Astrocyte (in vitro differentiated cells and primary cell): ENCODE measurements around the gene ZNF256. TPM values are rescaled to one million over a fixed set of nuclear protein-coding genes. Genes with fewer than 3 reads are reported as not detected.

Experiments
- DNase-seq: peaks from one replicate; pipeline ENCODE4 v3.0.0-alpha.2; 2010; ENCODE audit warnings: low read depth
- FAIRE-seq: peaks from 2 replicates; lab custom pipeline; 2011; peaks lifted over from hg19 to GRCh38; lab: Jason Lieb, UNC
- H2AFZ ChIP-seq: 2 replicates; pipeline ENCODE4 v1.6.0; 2012; ENCODE audit warnings: low read depth, low read length, inconsistent platforms
- H3K27ac ChIP-seq: 2 replicates; pipeline ENCODE4 v1.5.1; 2011; ENCODE audit warnings: low read depth, low read length, inconsistent platforms
- H3K27me3 ChIP-seq: 2 replicates; pipeline ENCODE4 v1.6.0; 2011; ENCODE audit warnings: low read length, inconsistent platforms; ENCODE audit not compliant: insufficient read depth
- H3K36me3 ChIP-seq: 2 replicates; pipeline ENCODE4 v1.5.1; 2011; ENCODE audit warnings: low read length, inconsistent platforms; ENCODE audit not compliant: insufficient read depth
- H3K4me1 ChIP-seq: 2 replicates; pipeline ENCODE4 v1.5.1; 2011; ENCODE audit warnings: low read length, inconsistent platforms; ENCODE audit not compliant: insufficient read depth
- H3K4me2 ChIP-seq: 2 replicates; pipeline ENCODE4 v1.6.0; 2012; ENCODE audit warnings: low read length, inconsistent platforms
- H3K4me3 ChIP-seq: 2 replicates; pipeline ENCODE4 v1.5.1; 2011; ENCODE audit warnings: low read depth, mild to moderate bottlenecking, low read length, inconsistent platforms; ENCODE audit not compliant: insufficient read depth
- H3K79me2 ChIP-seq: 2 replicates; pipeline ENCODE4 v1.6.0; 2012; ENCODE audit warnings: mild to moderate bottlenecking, low read length, inconsistent platforms; ENCODE audit not compliant: insufficient read depth
- H3K9ac ChIP-seq: 2 replicates; pipeline ENCODE4 v1.6.0; 2012; ENCODE audit warnings: mild to moderate bottlenecking, low read length, inconsistent platforms
- H3K9me3 ChIP-seq: 2 replicates; pipeline ENCODE4 v1.5.1; 2012; ENCODE audit warnings: low read depth, mild to moderate bottlenecking, low read length, inconsistent platforms; ENCODE audit not compliant: insufficient read depth
- H4K20me1 ChIP-seq: 2 replicates; pipeline ENCODE4 v1.6.0; 2012; ENCODE audit warnings: low read length, inconsistent platforms; ENCODE audit not compliant: insufficient read depth
- H3K27ac Mint-ChIP-seq: one replicate; pipeline ENCODE4 v1.8.0; 2021; ENCODE audit warnings: mild to moderate bottlenecking, mixed read lengths; ENCODE audit not compliant: unreplicated experiment
- H3K27me3 Mint-ChIP-seq: one replicate; pipeline ENCODE4 v1.8.0; 2021; ENCODE audit warnings: low read depth, mixed read lengths; ENCODE audit not compliant: unreplicated experiment
- H3K36me3 Mint-ChIP-seq: one replicate; pipeline ENCODE4 v1.8.0; 2021; ENCODE audit warnings: low read depth, mixed read lengths; ENCODE audit not compliant: unreplicated experiment
- H3K4me1 Mint-ChIP-seq: one replicate; pipeline ENCODE4 v1.8.0; 2021; ENCODE audit warnings: low read depth, mixed read lengths; ENCODE audit not compliant: unreplicated experiment
- H3K4me3 Mint-ChIP-seq: one replicate; pipeline ENCODE4 v1.8.0; 2021; ENCODE audit warnings: mild to moderate bottlenecking, moderate library complexity, mixed read lengths; ENCODE audit not compliant: unreplicated experiment
- H3K9me3 Mint-ChIP-seq: one replicate; pipeline ENCODE4 v1.8.0; 2021; ENCODE audit warnings: mild to moderate bottlenecking, mixed read lengths; ENCODE audit not compliant: unreplicated experiment
- CTCF ChIP-seq: IDR thresholded peaks from 2 replicates; pipeline ENCODE4 v1.5.1; 2011; ENCODE audit warnings: low read depth, mild to moderate bottlenecking, inconsistent platforms, low read length, moderate library complexity; ENCODE audit not compliant: insufficient read depth
- EZH2 ChIP-seq: IDR thresholded peaks from 2 replicates; pipeline ENCODE4 v1.6.1; 2012; ENCODE audit warnings: mild to moderate bottlenecking, low read length, inconsistent platforms; ENCODE audit not compliant: insufficient read depth
- total RNA-seq: library from RNA; stranded (reverse); gene quantifications from 2 replicates; pipeline ENCODE4 v1.2.1, GENCODE V29; 2021

The ZNF256 gene
- total RNA-seq, 1 donor from 2014 or later, result 7.1 TPM

GRCh38 chr19:57978586-57979289, 31.2 kb upstream of the ZNF256 start:
- Mint-ChIP-seq H3K4me3 (no peak overlapping the region), H3K27ac (no peak overlapping the region), H3K36me3 (peaks cover 93% of the 10 kb centered on the region), H3K9me3 (peaks cover 96% of the 10 kb centered on the region), H3K4me1 (no peaks in the 10 kb centered on the region), H3K27me3 (no peaks in the 10 kb centered on the region)
- Histone ChIP-seq H3K36me3 (peaks cover 56% of the 10 kb centered on the region), H3K9me3 (peaks cover 85% of the 10 kb centered on the region), H3K4me2 (no peak overlapping the region), H4K20me1 (no peaks in the 10 kb centered on the region), H3K79me2 (no peaks in the 10 kb centered on the region), H3K27me3 (no peaks in the 10 kb centered on the region), H2AFZ (no peak overlapping the region), H3K4me1 (no peaks in the 10 kb centered on the region), H3K9ac (no peak overlapping the region), H3K27ac (no peak overlapping the region), H3K4me3 (no peak overlapping the region)
- TF ChIP-seq EZH2 (no peak), CTCF (no peak)
- DNase-seq, result no peak
- FAIRE-seq, result no peak

GRCh38 chr19:57974434-57974833, 26.9 kb upstream of the ZNF256 start, which contains the start of gene C19orf18:
Gene C19orf18 (minus strand): TSS chr19:57974534. CDS start chr19:57974432, 102 bp downstream.
- no peaks in the 10 kb centered on the region for H3K27me3 Mint-ChIP-seq
- no peak within 1 kb of the TSS for H3K27ac ChIP-seq
- no peak for TF ChIP-seq CTCF
- peaks cover 69% of the 10 kb centered on the region for H3K9me3 ChIP-seq
- no peaks in the 10 kb centered on the region for H3K27me3 ChIP-seq
- no peak within 1 kb of the TSS for H2AFZ ChIP-seq
- no peak for FAIRE-seq
- H3K4me1 Mint-ChIP-seq, result no peaks in the 10 kb centered on the region
- no peaks in the 10 kb centered on the region for H4K20me1 ChIP-seq
- H3K4me3 Mint-ChIP-seq, result no peak within 1 kb of the TSS
- no peaks in the 10 kb centered on the region for H3K79me2 ChIP-seq
- no peaks in the 10 kb centered on the region for H3K4me1 ChIP-seq
- H3K4me3 ChIP-seq, result no peak within 1 kb of the TSS
- no peak within 1 kb of the TSS for H3K27ac Mint-ChIP-seq
- H3K36me3 Mint-ChIP-seq, result peaks cover 76% of the 10 kb centered on the region
- H3K36me3 ChIP-seq, result peaks cover 24% of the 10 kb centered on the region
- no peak for DNase-seq
- no peak within 1 kb of the TSS for H3K4me2 ChIP-seq
- H3K9ac ChIP-seq, result no peak within 1 kb of the TSS
- peaks cover 85% of the 10 kb centered on the region for H3K9me3 Mint-ChIP-seq

GRCh38 chr19:57964761-57965160, 17.3 kb upstream of the ZNF256 start:
- Mint-ChIP-seq H3K36me3 (peaks cover 40% of the 10 kb centered on the region), H3K4me1 (no peaks in the 10 kb centered on the region), H3K27me3 (no peaks in the 10 kb centered on the region), H3K9me3 (peaks cover 45% of the 10 kb centered on the region), H3K27ac (no peak overlapping the region), H3K4me3 (no peak overlapping the region)
- FAIRE-seq, result no peak
- no peaks in the 10 kb centered on the region for H3K27me3 ChIP-seq
- no peak for DNase-seq
- H3K79me2 ChIP-seq, result no peaks in the 10 kb centered on the region
- H3K27ac ChIP-seq, result no peak overlapping the region
- no peak overlapping the region for H3K4me3 ChIP-seq
- no peaks in the 10 kb centered on the region for H3K4me1 ChIP-seq
- no peak overlapping the region for H3K9ac ChIP-seq
- H3K9me3 ChIP-seq, result peaks cover 28% of the 10 kb centered on the region
- H3K4me2 ChIP-seq, result no peak overlapping the region
- no peaks in the 10 kb centered on the region for H4K20me1 ChIP-seq
- H2AFZ ChIP-seq, result no peak overlapping the region
- H3K36me3 ChIP-seq, result no peaks in the 10 kb centered on the region
- TF ChIP-seq EZH2, result no peak
- no peak for TF ChIP-seq CTCF
